Fibroblast of lung (primary cell): ENCODE data around the gene HIPK1. TPM values are rescaled to one million over a fixed set of nuclear protein-coding genes. Genes with fewer than 3 reads are reported as not detected.

Experiments
- DNase-seq, 2 donors: peaks; one replicate each; pipeline versions ENCODE4 v3.0.0 to v3.0.0-alpha.2; 2010; ENCODE audit warnings: low read depth in 2 of 2
- H2AFZ ChIP-seq: 2 replicates; pipeline ENCODE4 v1.5.1; 2012; ENCODE audit warnings: low read length, control low read depth, inconsistent platforms
- H3K27ac ChIP-seq: 2 replicates; pipeline ENCODE4 v1.5.1; 2011; ENCODE audit warnings: low read length, control low read depth; ENCODE audit not compliant: insufficient read depth
- H3K27me3 ChIP-seq: 2 replicates; pipeline ENCODE4 v1.5.1; 2011; ENCODE audit warnings: mild to moderate bottlenecking, low read length; ENCODE audit not compliant: control insufficient read depth, insufficient read depth
- H3K36me3 ChIP-seq: 2 replicates; pipeline ENCODE4 v1.5.1; 2011; ENCODE audit warnings: low read length; ENCODE audit not compliant: control insufficient read depth, insufficient read depth
- H3K4me1 ChIP-seq: 2 replicates; pipeline ENCODE4 v1.5.1; 2011; ENCODE audit warnings: low read length; ENCODE audit not compliant: control insufficient read depth, insufficient read depth; ENCODE audit errors: extremely low read depth
- H3K4me2 ChIP-seq: 2 replicates; pipeline ENCODE4 v1.5.1; 2011; ENCODE audit warnings: low read length, control low read depth; ENCODE audit not compliant: insufficient read depth; ENCODE audit errors: extremely low read depth
- H3K4me3 ChIP-seq, 4 experiments: fragments of 200-600 bp in 1 of 4; sonication (generic) in 1 of 4; replicated peaks in 1 of 4; 2 replicates each; pipeline ENCODE4 v1.5.1; 2011 to 2016; ENCODE audit warnings: low read length in 4 of 4, low read depth in 3 of 4, mild to moderate bottlenecking in 3 of 4, control low read depth in 2 of 4, inconsistent platforms in 1 of 4, mixed read lengths in 1 of 4; ENCODE audit not compliant: insufficient read depth in 1 of 4; ENCODE audit errors: control extremely low read depth in 1 of 4
- H3K79me2 ChIP-seq: 2 replicates; pipeline ENCODE4 v1.5.1; 2012; ENCODE audit warnings: mild to moderate bottlenecking, low read length, inconsistent platforms; ENCODE audit not compliant: control insufficient read depth, insufficient read depth
- H3K9ac ChIP-seq: 2 replicates; pipeline ENCODE4 v1.5.1; 2011; ENCODE audit warnings: mild to moderate bottlenecking, low read length, control low read depth; ENCODE audit not compliant: insufficient read depth
- H3K9me3 ChIP-seq: 2 replicates; pipeline ENCODE4 v1.5.1; 2012; ENCODE audit warnings: low read depth, low read length; ENCODE audit not compliant: control insufficient read depth, insufficient read depth
- H4K20me1 ChIP-seq: 2 replicates; pipeline ENCODE4 v1.5.1; 2011; ENCODE audit warnings: low read length; ENCODE audit not compliant: control insufficient read depth, insufficient read depth; ENCODE audit errors: extremely low read depth
- EZH2 ChIP-seq: IDR thresholded peaks from 2 replicates; pipeline ENCODE4 v1.5.1; 2012; ENCODE audit warnings: low read length, control low read depth, mild to moderate bottlenecking; ENCODE audit errors: missing control alignments
- polyA plus RNA-seq, 2 donors: library from polyadenylated mRNA; depleted of rRNA in 1 of 2; stranded (reverse) in 1 of 2; unstranded in 1 of 2; fragments of >200 nt; gene quantifications; 2 replicates each; pipeline ENCODE4 v1.2.1, GENCODE V29; 2011 to 2012; ENCODE audit warnings: missing spikeins in 1 of 2
- total RNA-seq: library from RNA; depleted of rRNA; stranded (reverse); fragments of >200 nt; gene quantifications from 2 replicates; pipeline ENCODE4 v1.2.1, GENCODE V29; 2014
- TF ChIP-seq, protein P1 (sequence below), 2 donors: IDR thresholded peaks in 1 of 2; conservative IDR thresholded peaks in 1 of 2; 1 replicate in 1 of 2; 2 replicates in 1 of 2; pipeline ENCODE4 v1.5.1; 2011 to 2012; ENCODE audit warnings: low read length in 2 of 2, control low read depth in 1 of 2, inconsistent platforms in 1 of 2, low read depth in 1 of 2, mild to moderate bottlenecking in 1 of 2

HIPK1 gene
- total and polyA plus RNA-seq, 2 donors (not counting 1 experiment from before 2014, with no cell fraction given): 19.8 to 28.5 TPM

DNA sequence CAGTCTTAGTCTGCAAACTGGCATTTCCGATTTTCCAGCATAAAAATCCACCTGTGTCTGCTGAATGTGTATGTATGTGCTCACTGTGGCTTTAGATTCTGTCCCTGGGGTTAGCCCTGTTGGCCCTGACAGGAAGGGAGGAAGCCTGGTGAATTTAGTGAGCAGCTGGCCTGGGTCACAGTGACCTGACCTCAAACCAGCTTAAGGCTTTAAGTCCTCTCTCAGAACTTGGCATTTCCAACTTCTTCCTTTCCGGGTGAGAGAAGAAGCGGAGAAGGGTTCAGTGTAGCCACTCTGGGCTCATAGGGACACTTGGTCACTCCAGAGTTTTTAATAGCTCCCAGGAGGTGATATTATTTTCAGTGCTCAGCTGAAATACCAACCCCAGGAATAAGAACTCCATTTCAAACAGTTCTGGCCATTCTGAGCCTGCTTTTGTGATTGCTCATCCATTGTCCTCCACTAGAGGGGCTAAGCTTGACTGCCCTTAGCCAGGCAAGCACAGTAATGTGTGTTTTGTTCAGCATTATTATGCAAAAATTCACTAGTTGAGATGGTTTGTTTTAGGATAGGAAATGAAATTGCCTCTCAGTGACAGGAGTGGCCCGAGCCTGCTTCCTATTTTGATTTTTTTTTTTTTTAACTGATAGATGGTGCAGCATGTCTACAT is 47.6 kb downstream of the HIPK1 start:
- H3K4me2 ChIP-seq: no peak overlapping the region
- H3K27ac ChIP-seq: no peak overlapping the region
- no peaks in the 10 kb centered on the region for H3K27me3 ChIP-seq
- H4K20me1 ChIP-seq: no peaks in the 10 kb centered on the region
- no peak overlapping the region for H3K4me3 ChIP-seq
- peaks cover 6% of the 10 kb centered on the region for H3K79me2 ChIP-seq
- H3K9ac ChIP-seq: no peak overlapping the region
- no peaks in the 10 kb centered on the region for H3K9me3 ChIP-seq
- H3K36me3 ChIP-seq: peaks cover 9% of the 10 kb centered on the region
- peak; percentile 61 to 67 for DNase-seq
- TF ChIP-seq, protein P1, sequence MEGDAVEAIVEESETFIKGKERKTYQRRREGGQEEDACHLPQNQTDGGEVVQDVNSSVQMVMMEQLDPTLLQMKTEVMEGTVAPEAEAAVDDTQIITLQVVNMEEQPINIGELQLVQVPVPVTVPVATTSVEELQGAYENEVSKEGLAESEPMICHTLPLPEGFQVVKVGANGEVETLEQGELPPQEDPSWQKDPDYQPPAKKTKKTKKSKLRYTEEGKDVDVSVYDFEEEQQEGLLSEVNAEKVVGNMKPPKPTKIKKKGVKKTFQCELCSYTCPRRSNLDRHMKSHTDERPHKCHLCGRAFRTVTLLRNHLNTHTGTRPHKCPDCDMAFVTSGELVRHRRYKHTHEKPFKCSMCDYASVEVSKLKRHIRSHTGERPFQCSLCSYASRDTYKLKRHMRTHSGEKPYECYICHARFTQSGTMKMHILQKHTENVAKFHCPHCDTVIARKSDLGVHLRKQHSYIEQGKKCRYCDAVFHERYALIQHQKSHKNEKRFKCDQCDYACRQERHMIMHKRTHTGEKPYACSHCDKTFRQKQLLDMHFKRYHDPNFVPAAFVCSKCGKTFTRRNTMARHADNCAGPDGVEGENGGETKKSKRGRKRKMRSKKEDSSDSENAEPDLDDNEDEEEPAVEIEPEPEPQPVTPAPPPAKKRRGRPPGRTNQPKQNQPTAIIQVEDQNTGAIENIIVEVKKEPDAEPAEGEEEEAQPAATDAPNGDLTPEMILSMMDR (conservative IDR thresholded peaks at IDR 0.05 in 1 of 2, IDR thresholded peaks at IDR 0.05 in 1 of 2; ENCODE audit: low read depth in 1 of 2, low read length in 2 of 2): peak; percentile 83 to 84
- TF ChIP-seq EZH2: no peak
- peaks cover 13% of the 10 kb centered on the region for H3K4me1 ChIP-seq
- H2AFZ ChIP-seq: no peak overlapping the region

DNA sequence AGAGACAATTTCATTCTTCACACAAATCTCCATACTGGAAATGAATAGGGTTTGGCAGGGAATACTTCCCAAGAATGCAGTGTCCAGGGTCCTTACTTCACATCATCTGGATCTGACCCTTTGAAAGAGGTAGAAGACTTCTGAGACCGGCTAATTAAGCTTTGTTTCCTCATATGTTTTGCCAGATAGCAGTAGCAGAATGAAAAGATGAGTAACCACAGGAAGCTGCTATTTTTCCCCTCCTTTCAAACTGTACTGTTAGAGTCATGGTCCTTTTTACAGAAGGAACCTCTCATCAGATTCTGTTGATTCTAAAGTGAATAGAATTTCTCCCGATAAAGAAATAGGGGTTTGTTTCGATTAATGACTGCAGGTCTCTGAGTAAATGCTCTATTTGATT is 48.8 kb downstream of the HIPK1 start:
- no peak overlapping the region for H2AFZ ChIP-seq
- peaks cover 9% of the 10 kb centered on the region for H3K36me3 ChIP-seq
- H3K4me3 ChIP-seq: no peak overlapping the region
- TF ChIP-seq EZH2: no peak
- TF ChIP-seq, protein P1 (conservative IDR thresholded peaks at IDR 0.05 in 1 of 2, IDR thresholded peaks at IDR 0.05 in 1 of 2; ENCODE audit: low read depth in 1 of 2, low read length in 2 of 2): no peak
- H3K4me1 ChIP-seq: peaks cover 22% of the 10 kb centered on the region
- no peaks in the 10 kb centered on the region for H4K20me1 ChIP-seq
- H3K27me3 ChIP-seq: no peaks in the 10 kb centered on the region
- H3K27ac ChIP-seq: no peak overlapping the region
- H3K9me3 ChIP-seq: no peaks in the 10 kb centered on the region
- no peak overlapping the region for H3K4me2 ChIP-seq
- peaks cover 6% of the 10 kb centered on the region for H3K79me2 ChIP-seq
- H3K9ac ChIP-seq: no peak overlapping the region
- peak in 1 of 2 donors; percentile 8 for DNase-seq

DNA sequence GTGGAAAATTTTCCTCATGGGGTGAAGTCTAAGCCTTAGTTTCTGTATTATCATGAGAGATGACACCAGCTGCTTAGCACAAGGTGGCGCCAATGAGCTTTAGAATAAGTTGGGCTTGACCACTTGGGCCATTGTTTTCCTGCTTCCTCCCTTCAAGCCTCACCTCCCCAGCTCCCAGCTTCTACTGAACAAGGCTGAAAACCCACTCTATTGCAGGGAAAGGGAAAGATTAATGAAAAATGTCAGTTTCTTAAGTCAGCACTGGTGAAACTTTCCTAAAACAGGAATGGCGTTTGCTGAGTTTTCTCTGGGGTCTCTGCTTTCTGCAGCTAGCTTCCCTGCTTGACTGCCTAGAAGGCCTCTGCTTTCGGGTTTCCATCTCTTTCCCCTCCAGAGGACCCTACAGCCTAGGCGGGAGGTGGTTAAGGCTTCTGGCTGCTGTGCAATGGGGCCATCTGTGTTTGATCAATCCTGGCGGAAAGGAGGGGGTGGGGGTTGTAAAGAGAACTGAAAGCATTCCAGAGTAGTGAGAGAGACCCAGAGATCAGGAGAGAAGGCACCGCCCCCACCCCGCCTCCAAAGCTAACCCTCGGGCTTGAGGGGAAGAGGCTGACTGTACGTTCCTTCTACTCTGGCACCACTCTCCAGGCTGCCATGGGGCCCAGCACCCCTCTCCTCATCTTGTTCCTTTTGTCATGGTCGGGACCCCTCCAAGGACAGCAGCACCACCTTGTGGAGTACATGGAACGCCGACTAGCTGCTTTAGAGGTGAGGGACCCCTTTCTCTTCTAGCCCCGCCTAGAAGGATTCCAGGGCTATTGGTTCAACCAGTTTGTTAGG is 50.0 kb downstream of the HIPK1 start, which contains the start of gene OLFML3:
Gene OLFML3 (plus strand): TSS at position 612 of the 840 bp plus-strand sequence. CDS start 43 bp downstream, at position 655.
- DNase-seq: peak; percentile 93 to 95
- peaks cover 6% of the 10 kb centered on the region for H3K79me2 ChIP-seq
- H2AFZ ChIP-seq: peak within 1 kb of the TSS; percentile 80
- H3K9me3 ChIP-seq: no peaks in the 10 kb centered on the region
- peak within 1 kb of the TSS; percentile 97 for H3K4me2 ChIP-seq
- peak within 1 kb of the TSS; percentile 95 for H3K27ac ChIP-seq
- H4K20me1 ChIP-seq: no peaks in the 10 kb centered on the region
- peaks cover 5% of the 10 kb centered on the region for H3K36me3 ChIP-seq
- H3K27me3 ChIP-seq: no peaks in the 10 kb centered on the region
- H3K9ac ChIP-seq: peak within 1 kb of the TSS; percentile 54
- peaks cover 31% of the 10 kb centered on the region for H3K4me1 ChIP-seq
- H3K4me3 ChIP-seq: peak within 1 kb of the TSS; percentile 50 to 75 (median 65)
- TF ChIP-seq, protein P1 (conservative IDR thresholded peaks at IDR 0.05 in 1 of 2, IDR thresholded peaks at IDR 0.05 in 1 of 2; ENCODE audit: low read depth in 1 of 2, low read length in 2 of 2): peak; percentile 71 to 83
- no peak for TF ChIP-seq EZH2
